CD4-positive, alpha-beta T cell treated with Interferon alpha-2 for 1 hour (primary cell): ENCODE measurements around the gene SHISA9.
"Not testable (repeated sequence)": the region's sequence is repeated elsewhere in the genome, so short reads cannot be mapped to it uniquely, and the experiment has no call there.

Experiments
- DNase-seq, 2 donors: peaks; one replicate each; pipeline ENCODE4 v3.0.0-alpha.2; 2020 to 2022

SHISA9 gene

DNA sequence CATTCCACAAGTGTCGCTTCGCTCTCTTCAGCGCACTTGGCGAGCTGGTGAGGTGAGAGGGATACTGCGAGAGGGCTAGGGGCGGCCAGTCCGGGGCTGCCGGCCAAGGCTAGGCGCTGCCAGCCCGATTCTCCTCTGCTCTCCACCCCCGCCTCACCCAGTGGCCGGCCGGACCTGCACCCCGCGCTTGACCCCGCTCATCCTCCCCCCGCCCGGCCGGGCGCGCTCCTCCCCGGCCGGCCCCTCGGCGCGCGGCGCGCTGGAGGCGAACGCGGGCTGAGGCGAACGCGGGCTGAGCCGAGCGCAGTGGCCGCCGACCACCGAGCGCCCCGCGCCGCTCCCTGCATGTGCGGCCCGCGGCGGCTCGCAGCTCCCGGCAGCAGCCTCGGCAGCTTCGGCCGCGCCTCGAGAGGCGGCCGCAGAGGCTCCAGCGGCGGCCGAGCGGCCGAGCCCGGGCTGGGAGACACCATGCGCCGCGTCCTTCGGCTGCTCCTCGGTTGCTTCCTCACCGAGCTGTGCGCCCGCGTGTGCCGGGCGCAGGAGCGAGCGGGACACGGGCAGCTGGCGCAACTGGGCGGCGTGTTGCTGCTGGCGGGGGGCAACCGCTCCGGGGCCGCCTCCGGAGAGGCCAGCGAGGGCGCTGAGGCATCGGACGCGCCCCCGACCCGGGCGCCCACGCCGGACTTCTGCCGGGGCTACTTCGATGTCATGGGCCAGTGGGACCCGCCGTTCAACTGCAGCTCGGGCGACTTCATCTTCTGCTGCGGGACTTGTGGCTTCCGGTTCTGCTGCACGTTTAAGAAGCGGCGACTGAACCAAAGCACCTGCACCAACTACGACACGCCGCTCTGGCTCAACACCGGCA is at the start of gene SHISA9:
TSS of gene SHISA9 (plus strand) at position 2 of the 865 bp plus-strand sequence.
- no peak for DNase-seq

- no peak for DNase-seq
Observed at GRCh38 chr16:12853972-12854371, 47.4 kb upstream of the SHISA9 start.

DNA sequence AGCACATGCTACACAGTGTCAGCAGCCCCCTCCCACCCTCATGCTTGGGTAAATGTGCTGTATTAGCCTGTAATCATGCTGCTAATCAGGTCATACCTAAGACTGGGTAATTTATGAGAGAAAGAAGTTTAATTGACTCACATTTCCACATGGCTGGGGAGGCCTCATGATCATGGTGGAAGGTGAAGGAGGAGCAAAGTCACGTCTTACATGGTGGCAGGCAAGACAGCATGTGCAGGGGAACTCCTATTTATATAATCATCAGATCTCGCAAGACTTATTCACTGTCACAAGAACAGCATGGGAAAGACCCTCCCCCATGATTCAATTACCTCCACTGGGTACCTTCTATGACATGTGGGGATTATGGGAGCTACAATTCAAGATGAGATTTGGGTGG is 44.0 kb upstream of the SHISA9 start:
- DNase-seq, result not testable (repeated sequence)

- DNase-seq, result no peak
Observed at GRCh38 chr16:12862327-12862726, 39.1 kb upstream of the SHISA9 start.

DNA sequence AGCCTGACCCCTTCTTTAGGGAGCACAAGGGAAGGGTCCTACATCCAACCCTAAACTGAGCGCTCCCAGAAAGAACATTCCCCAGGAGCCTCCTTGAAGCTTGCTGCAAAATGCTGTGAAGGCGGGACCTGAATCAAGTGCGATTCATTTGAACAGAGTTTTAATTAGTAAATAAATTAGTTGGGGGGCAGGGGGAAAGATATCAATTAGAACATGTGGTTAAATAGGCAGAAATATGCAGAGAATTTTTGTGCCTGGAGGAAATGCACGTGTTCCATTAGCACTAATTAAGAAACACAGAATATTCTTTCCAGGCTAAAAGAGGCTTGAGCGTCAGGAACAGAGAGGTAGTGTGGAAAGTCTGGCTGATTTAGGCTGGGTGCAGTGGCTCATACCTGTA is 38.5 kb upstream of the SHISA9 start:
- DNase-seq, result no peak

DNA sequence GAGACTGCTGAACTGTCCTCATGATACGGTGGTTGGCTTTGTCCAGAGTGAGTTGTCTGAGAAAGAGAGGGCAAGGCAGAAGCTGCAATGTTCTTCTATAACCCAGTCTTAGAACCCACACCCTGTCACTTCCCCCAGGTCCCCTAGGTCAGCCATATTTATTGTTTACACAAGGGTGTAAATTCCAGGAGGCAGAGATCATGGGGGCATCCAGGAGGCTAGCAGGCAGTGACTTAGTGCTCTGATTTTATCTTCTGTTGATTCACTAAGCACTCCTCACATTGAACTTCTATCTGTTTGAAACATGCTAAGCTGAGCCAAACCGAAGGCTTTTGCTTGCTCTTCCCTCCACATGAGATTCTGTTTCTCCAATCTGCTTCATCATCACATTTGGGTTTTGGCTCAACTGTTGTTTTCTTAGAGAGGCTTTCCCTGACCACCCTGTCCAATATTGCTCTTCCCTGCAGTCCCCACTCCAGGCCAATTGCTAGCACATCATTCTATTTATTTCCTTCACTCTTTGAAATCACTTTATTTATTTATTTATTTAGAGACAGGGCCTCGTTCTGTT is 34.3 kb upstream of the SHISA9 start:
- DNase-seq, result no peak

GRCh38 chr16:12868169-12868568 is 33.2 kb upstream of the SHISA9 start:
- DNase-seq, result no peak

DNA sequence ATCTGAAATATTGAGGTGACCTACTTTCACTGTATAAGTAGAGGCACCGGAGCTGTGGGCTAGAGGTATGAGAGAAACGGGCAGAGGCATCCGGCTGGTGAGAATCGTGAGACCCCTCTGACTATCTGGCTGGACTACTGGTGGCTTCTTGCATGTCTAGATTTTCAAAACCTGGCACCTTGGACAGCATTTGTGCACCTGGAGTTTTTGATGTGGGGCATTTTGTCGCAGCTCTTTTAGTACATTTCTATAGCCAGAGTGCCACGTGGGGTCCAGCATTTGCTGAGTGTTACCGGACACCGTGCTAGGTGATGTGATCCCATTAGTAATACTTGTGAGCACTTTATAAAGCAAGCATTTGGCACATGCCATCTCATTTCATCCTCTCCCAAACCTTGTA is 32.6 kb upstream of the SHISA9 start:
- no peak for DNase-seq

- no peak for DNase-seq
Observed at GRCh38 chr16:12869698-12870427, 31.5 kb upstream of the SHISA9 start.

DNA sequence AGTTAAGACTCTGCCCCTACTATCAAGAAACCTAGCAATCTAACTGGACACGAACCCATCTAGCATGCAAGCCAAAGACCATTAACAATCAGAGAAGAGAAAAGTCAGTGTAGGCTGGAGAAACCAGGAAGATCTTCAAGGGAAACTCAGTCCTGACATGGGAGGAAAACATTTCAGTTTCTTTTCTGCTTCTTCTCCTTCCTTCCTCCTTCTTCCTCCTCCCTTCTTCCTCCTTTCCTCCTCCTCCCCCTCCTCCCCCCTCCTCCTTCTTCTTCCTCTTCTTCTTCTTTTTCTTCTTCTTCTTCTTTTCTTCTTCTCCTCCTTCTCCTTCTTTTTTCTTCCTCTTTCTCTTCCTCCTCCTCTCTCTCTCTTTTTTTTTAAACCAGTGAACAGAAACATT is 29.6 kb upstream of the SHISA9 start:
- DNase-seq, result no peak

- no peak for DNase-seq
Observed at GRCh38 chr16:12874186-12874585, 27.2 kb upstream of the SHISA9 start.

GRCh38 chr16:12876778-12877177 is 24.6 kb upstream of the SHISA9 start:
- DNase-seq, result no peak

DNA sequence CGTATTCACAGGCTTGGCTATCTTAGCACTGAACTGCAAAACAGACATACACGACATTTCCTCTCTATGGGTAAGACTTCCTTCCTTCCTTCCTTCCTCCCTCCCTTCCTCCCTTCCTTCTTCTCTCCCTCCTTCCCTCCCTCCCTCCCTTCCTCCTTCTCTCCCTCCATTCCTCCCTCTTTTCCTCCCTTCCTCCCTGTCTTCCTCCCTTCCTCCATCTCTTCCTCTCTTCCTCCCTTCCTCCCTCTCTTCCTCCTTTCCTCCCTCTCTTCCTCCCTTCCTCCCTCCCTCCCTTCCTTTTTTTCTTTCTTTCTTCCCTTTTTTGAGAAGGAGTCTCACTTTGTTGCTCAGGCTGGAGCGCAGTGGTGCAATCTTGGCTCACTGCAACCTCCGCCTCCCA is 22.4 kb upstream of the SHISA9 start:
- no peak for DNase-seq

GRCh38 chr16:12879812-12880211 is 21.6 kb upstream of the SHISA9 start:
- DNase-seq, result no peak

- DNase-seq, result no peak
Observed at GRCh38 chr16:12881182-12881581, 20.2 kb upstream of the SHISA9 start.

DNA sequence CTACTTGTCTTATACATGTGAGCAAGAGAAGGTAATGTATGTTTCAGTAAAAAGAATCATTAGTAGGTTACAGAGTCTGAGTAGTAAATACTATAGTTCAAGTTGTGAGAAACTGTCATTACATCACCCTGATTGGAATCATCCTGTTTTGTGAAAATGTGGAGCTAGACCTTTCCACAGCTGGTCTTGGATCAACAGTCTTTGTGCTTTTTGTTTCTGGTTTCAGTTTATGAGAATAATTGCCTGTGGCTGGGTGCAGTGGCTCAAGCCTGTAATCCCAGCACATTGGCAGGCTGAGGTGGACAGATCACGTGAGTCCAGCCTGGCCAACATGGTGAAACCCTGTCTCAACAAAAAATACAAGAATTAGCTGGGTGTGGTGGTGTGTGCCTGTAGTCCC is 19.7 kb upstream of the SHISA9 start:
- DNase-seq, result no peak

DNA sequence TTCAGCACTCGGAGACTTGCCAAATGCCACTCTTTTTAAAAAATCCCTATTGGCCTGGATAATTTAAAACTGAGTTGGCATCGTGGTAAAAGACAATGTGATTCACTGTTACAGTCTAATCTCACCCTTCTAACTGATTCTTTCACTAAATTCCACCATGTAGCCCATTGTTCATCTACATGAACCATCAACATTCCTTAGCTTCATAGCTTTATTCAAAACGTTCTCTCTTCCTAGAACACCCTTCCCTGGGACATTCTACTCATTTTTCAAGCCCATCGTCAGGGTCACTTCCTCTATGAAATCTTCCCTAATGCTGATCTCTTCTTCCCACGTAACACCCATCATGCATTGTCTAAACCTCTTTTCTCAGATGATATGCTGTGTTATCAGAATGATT is 15.7 kb upstream of the SHISA9 start:
- DNase-seq, result no peak

DNA sequence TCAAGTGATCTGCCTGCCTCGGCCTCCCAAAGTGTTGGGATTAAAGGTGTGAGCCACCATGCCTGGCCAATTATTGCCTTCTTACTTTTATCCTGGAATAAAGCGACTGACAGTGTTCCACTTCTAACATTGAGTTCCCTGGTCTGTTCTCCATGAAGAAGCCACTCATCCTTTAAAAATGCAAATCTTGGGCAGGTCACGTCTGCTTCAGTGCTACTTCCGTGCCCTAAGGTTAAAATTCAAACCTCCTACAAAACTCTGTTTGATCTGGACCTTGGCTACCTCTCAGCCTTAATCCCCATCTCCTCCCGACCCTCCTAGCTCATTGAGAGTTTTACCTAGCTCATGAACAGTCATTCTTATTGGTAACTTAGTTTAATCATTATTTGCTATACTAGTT is 9.6 kb upstream of the SHISA9 start:
- DNase-seq, result no peak

GRCh38 chr16:12893050-12893750 is 8.2 kb upstream of the SHISA9 start:
- no peak for DNase-seq

DNA sequence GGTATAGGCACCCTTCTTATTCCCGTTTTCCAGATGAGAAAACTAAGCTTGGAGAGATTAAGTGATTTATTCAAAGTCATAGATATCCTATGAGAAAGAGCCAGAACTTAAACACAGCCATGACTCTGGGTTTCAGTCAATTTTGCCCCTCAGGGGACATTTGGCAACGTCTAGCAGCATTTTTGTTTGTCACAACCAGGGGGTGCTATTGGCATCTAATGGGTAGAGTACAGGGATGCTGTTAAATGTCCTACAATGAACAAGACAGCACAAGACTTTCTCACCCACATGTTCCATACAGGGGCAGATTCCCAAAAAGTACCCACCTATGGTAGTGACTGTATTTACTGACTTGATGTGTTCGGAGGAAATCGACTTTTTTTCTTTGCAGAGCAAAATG is 4.8 kb upstream of the SHISA9 start:
- DNase-seq, result no peak

- DNase-seq, result no peak
Observed at GRCh38 chr16:12898551-12898950, 2.8 kb upstream of the SHISA9 start.

- DNase-seq, result no peak
Observed at GRCh38 chr16:12899529-12900143, 1.8 kb upstream of the SHISA9 start.

GRCh38 chr16:12900156-12900555 is 1.2 kb upstream of the SHISA9 start:
- no peak for DNase-seq
